Calu3 (cell line): ENCODE data around the gene FEM1B. TPM values are rescaled to one million over a fixed set of nuclear protein-coding genes. Genes with fewer than 3 reads are reported as not detected.
A peak's percentile ranks its signal among the peaks of the same experiment; 100 is the strongest.

Experiments
- BruUV-seq: library from RNA; stranded (reverse); fragments of 400-500 nt; replicated peaks from 2 replicates; lab custom pipeline; 2021; lab: Mats Ljungman, UMichigan
- CTCF ChIA-PET: fragments of 300-600 bp; sonication (Branson Sonifier 250); formaldehyde crosslinking; loops from one replicate; lab custom pipeline; 2022; ENCODE audit warnings: antibody characterized with exemption; lab: Charles Lee
- DNase-seq: peaks from one replicate; pipeline ENCODE4 v3.0.0; 2022
- H3K27ac Mint-ChIP-seq: one replicate; pipeline ENCODE4 v1.8.0; 2022; ENCODE audit warnings: mixed read lengths; ENCODE audit not compliant: unreplicated experiment
- H3K27me3 Mint-ChIP-seq: one replicate; pipeline ENCODE4 v1.8.0; 2022; ENCODE audit warnings: mixed read lengths; ENCODE audit not compliant: unreplicated experiment
- H3K36me3 Mint-ChIP-seq: one replicate; pipeline ENCODE4 v1.8.0; 2022; ENCODE audit warnings: mild to moderate bottlenecking, moderate library complexity, mixed read lengths; ENCODE audit not compliant: insufficient read depth, unreplicated experiment
- H3K4me1 Mint-ChIP-seq: one replicate; pipeline ENCODE4 v1.8.0; 2022; ENCODE audit warnings: mild to moderate bottlenecking, low read depth, mixed read lengths; ENCODE audit not compliant: unreplicated experiment
- H3K4me3 Mint-ChIP-seq: one replicate; pipeline ENCODE4 v1.8.0; 2022; ENCODE audit warnings: mild to moderate bottlenecking, low read depth, moderate library complexity, mixed read lengths; ENCODE audit not compliant: unreplicated experiment
- H3K9me3 Mint-ChIP-seq: one replicate; pipeline ENCODE4 v1.8.0; 2022; ENCODE audit warnings: low read depth, mixed read lengths; ENCODE audit not compliant: unreplicated experiment
- intact Hi-C: fragments of 100-400 bp; cut with micrococcal nuclease; formaldehyde crosslinking; loops from one replicate; pipeline ENCODE4 v1.10.0; 2022; ENCODE audit not compliant: unreplicated experiment
- total RNA-seq: library from RNA; stranded (reverse); gene quantifications from 2 replicates; pipeline ENCODE4 v1.2.3, GENCODE V29; 2022
- TF ChIP-seq, protein P1 (sequence below): fragments of 200-600 bp; IDR thresholded peaks from one replicate; pipeline ENCODE4 v1.8.0; 2022; ENCODE audit warnings: antibody characterized with exemption; ENCODE audit not compliant: unreplicated experiment

FEM1B gene
- total RNA-seq, 1 experiment from 2014 or later: 41.4 TPM

- CTCF ChIA-PET: interaction anchor here (1.1 kb wide), 1 partner anchor 21 kb away, joined by 5 read pairs; no protein-coding TSS in a partner anchor
- Mint-ChIP-seq H3K36me3 (peaks cover 35% of the 10 kb centered on the region), H3K4me3 (no peak overlapping the region), H3K27me3 (no peaks in the 10 kb centered on the region), H3K4me1 (peaks cover 65% of the 10 kb centered on the region), H3K27ac (peak overlapping the region; percentile 50), H3K9me3 (no peaks in the 10 kb centered on the region)
- no TSS peak for BruUV-seq
- intact Hi-C loops: no loop called here
- DNase-seq: no peak
- TF ChIP-seq, protein P1, sequence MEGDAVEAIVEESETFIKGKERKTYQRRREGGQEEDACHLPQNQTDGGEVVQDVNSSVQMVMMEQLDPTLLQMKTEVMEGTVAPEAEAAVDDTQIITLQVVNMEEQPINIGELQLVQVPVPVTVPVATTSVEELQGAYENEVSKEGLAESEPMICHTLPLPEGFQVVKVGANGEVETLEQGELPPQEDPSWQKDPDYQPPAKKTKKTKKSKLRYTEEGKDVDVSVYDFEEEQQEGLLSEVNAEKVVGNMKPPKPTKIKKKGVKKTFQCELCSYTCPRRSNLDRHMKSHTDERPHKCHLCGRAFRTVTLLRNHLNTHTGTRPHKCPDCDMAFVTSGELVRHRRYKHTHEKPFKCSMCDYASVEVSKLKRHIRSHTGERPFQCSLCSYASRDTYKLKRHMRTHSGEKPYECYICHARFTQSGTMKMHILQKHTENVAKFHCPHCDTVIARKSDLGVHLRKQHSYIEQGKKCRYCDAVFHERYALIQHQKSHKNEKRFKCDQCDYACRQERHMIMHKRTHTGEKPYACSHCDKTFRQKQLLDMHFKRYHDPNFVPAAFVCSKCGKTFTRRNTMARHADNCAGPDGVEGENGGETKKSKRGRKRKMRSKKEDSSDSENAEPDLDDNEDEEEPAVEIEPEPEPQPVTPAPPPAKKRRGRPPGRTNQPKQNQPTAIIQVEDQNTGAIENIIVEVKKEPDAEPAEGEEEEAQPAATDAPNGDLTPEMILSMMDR: no peak
Measured at GRCh38 chr15:68274201-68274848, 3.2 kb upstream of the FEM1B start.

GRCh38 chr15:68275165-68275746 is 2.3 kb upstream of the FEM1B start:
- intact Hi-C loops: no loop called here
- Mint-ChIP-seq H3K4me3 (no peak overlapping the region), H3K36me3 (peaks cover 44% of the 10 kb centered on the region), H3K27ac (peak overlapping the region; percentile 13), H3K9me3 (no peaks in the 10 kb centered on the region), H3K27me3 (no peaks in the 10 kb centered on the region), H3K4me1 (peaks cover 73% of the 10 kb centered on the region)
- no TSS peak for BruUV-seq
- CTCF ChIA-PET: interaction anchor here (0.6 to 1.0 kb wide), 2 partner anchors 22 to 445 kb away, joined by 3 to 5 read pairs; no protein-coding TSS in a partner anchor
- TF ChIP-seq, protein P1: no peak
- DNase-seq: peak; percentile 25

DNA sequence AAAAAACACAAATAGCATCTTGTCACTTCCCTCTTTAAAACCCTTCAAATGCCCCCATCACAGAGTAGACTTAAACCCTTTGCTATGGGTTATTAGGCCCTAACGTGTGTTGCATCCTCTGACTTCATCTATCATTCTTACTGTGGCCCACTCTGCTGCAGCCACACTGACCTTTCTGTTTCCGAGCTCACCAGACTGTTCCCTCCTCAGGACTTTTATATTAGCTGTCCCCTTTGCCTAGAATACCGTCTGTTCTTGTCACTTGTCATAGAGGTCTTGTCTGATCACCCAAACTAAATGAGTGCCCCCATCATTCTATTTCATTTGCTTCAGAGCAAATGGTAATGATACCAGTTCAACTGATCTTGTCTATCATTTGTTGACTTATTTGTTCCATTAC is 877 bp upstream of the FEM1B start:
- Mint-ChIP-seq H3K27ac (peak overlapping the region; percentile 96), H3K9me3 (no peaks in the 10 kb centered on the region), H3K4me3 (peak overlapping the region; percentile 98), H3K36me3 (peaks cover 48% of the 10 kb centered on the region), H3K4me1 (peaks cover 75% of the 10 kb centered on the region), H3K27me3 (no peaks in the 10 kb centered on the region)
- TF ChIP-seq, protein P1: no peak
- no TSS peak for BruUV-seq
- CTCF ChIA-PET: interaction anchor here (1.8 kb wide), 1 partner anchor 24 kb away, joined by 15 read pairs; no protein-coding TSS in a partner anchor
- DNase-seq: no peak
- intact Hi-C loops: no loop called here

GRCh38 chr15:68277131-68277602 is 378 bp upstream of the FEM1B start:
- no TSS peak for BruUV-seq
- no peak for DNase-seq
- intact Hi-C loops: no loop called here
- CTCF ChIA-PET: interaction anchor here (1.2 to 1.8 kb wide), 4 partner anchors 14 to 29 kb away, joined by 3 to 15 read pairs (median 4); no protein-coding TSS in a partner anchor
- peak overlapping the region; percentile 96 for H3K27ac Mint-ChIP-seq
- H3K4me1 Mint-ChIP-seq: peaks cover 75% of the 10 kb centered on the region
- H3K9me3 Mint-ChIP-seq: no peaks in the 10 kb centered on the region
- peaks cover 43% of the 10 kb centered on the region for H3K36me3 Mint-ChIP-seq
- H3K27me3 Mint-ChIP-seq: no peaks in the 10 kb centered on the region
- H3K4me3 Mint-ChIP-seq: peak overlapping the region; percentile 98
- TF ChIP-seq, protein P1: no peak
